ENCODE measurements around the gene DNM2.

GRCh38 chr19:10852098-10852800 lies 134.4 kb downstream of the DNM2 start:
- TF ChIP-seq SMC3 (IDR thresholded peaks at IDR 0.05): no peak
- no peak for TF ChIP-seq HMGXB4 (CRISPR knock-in tag; IDR thresholded peaks at IDR 0.05; ENCODE audit: borderline replicate concordance)
- no peak for TF ChIP-seq EP300 (IDR thresholded peaks at IDR 0.05)
- TF ChIP-seq USF2 (IDR thresholded peaks at IDR 0.05): no peak
- TF ChIP-seq CTCF (IDR thresholded peaks at IDR 0.05): no peak
- TF ChIP-seq CHD2 (IDR thresholded peaks at IDR 0.05; ENCODE audit: low read length, partially characterized antibody): no peak
- no peak for TF ChIP-seq MAZ (IDR thresholded peaks at IDR 0.05; ENCODE audit: borderline replicate concordance, low read depth, low read length)
- no peak for TF ChIP-seq REST (IDR thresholded peaks at IDR 0.05)
- no peak for TF ChIP-seq ZNF302 (CRISPR knock-in tag; IDR thresholded peaks at IDR 0.05)
- TF ChIP-seq CEBPB (IDR thresholded peaks at IDR 0.05): no peak
- no peak for TF ChIP-seq MAX (IDR thresholded peaks at IDR 0.05)
- no peak for TF ChIP-seq CHD4 (IDR thresholded peaks at IDR 0.05; ENCODE audit: borderline replicate concordance)
